Measurements from ENCODE around the gene EFCAB12. TPM values are rescaled to one million over a fixed set of nuclear protein-coding genes. Genes with fewer than 3 reads are reported as not detected.
A peak's percentile ranks its signal among the peaks of the same experiment; 100 is the strongest.
"Not testable (repeated sequence)": the region's sequence is repeated elsewhere in the genome, so short reads cannot be mapped to it uniquely, and the experiment has no call there.

The EFCAB12 gene
- total and polyA plus RNA-seq, 7 donors = 0.04 to 0.30 TPM; not detected in 5

GRCh38 chr3:129386984-129387383, 41.5 kb downstream of the EFCAB12 start:
- intact Hi-C loops (cut with DNase I) = loop anchor here in 1 of 2 donors (10.0 kb wide), 1 partner anchor 548 kb away; no protein-coding TSS in a partner anchor
- Histone ChIP-seq H3K36me3 (ENCODE audit: insufficient read depth in 1 of 2, low read depth in 1 of 2) (peaks cover 0 to 46% of the 10 kb centered on the region in 2 donors), H3K27me3 (ENCODE audit: insufficient read depth in 3 of 3, low read length in 2 of 3) (no peaks in the 10 kb centered on the region), H3K9me3 (no peaks in the 10 kb centered on the region), H3K27ac (no peak overlapping the region), H3K4me1 (peaks cover 6% of the 10 kb centered on the region), H3K4me3 (no peak overlapping the region)
- ATAC-seq = no peak
- TF ChIP-seq CTCF (IDR thresholded peaks at IDR 0.05) = no peak
- no peak for DNase-seq
- 90 to 91% (median 91%) methylated on average over 10 of the region's 10 CpGs for WGBS, 3 donors

GRCh38 chr3:129385507-129385906, 42.9 kb downstream of the EFCAB12 start:
- H3K36me3 ChIP-seq (ENCODE audit: insufficient read depth in 1 of 2, low read depth in 1 of 2) = peaks cover 0 to 32% of the 10 kb centered on the region in 2 donors
- not testable (repeated sequence) for H3K4me3 ChIP-seq; DNase-seq; H3K27ac ChIP-seq; H3K27me3 ChIP-seq (ENCODE audit: insufficient read depth in 3 of 3, low read length in 2 of 3); H3K9me3 ChIP-seq; H3K4me1 ChIP-seq; ATAC-seq
- WGBS, 3 donors = 58 to 70% (median 61%) methylated on average over 8 of the region's 8 CpGs
- intact Hi-C loops (cut with DNase I) = loop anchor here in 1 of 2 donors (10.0 kb wide), 1 partner anchor 549 kb away; no protein-coding TSS in a partner anchor

- Histone ChIP-seq H3K27ac (no peak overlapping the region), H3K4me3 (no peak overlapping the region), H3K4me1 (peaks cover 6% of the 10 kb centered on the region), H3K27me3 (ENCODE audit: insufficient read depth in 3 of 3, low read length in 2 of 3) (no peaks in the 10 kb centered on the region), H3K36me3 (ENCODE audit: insufficient read depth in 1 of 2, low read depth in 1 of 2) (peaks cover 0 to 27% of the 10 kb centered on the region in 2 donors), H3K9me3 (no peaks in the 10 kb centered on the region)
- intact Hi-C loops (cut with DNase I) = loop anchor here in 1 of 2 donors (10.0 kb wide), 1 partner anchor 550 kb away; no protein-coding TSS in a partner anchor
- 70 to 74% (median 72%) methylated on average over 18 of the region's 18 CpGs for WGBS, 3 donors
- ATAC-seq (no peak), DNase-seq (no peak)
- no peak for TF ChIP-seq CTCF (IDR thresholded peaks at IDR 0.05)
Measured at GRCh38 chr3:129384594-129385323, 43.7 kb downstream of the EFCAB12 start.

GRCh38 chr3:129384103-129384502, 44.3 kb downstream of the EFCAB12 start:
- WGBS, 3 donors = 68 to 91% (median 77%) methylated on average over 5 of the region's 5 CpGs
- H3K27ac ChIP-seq; H3K9me3 ChIP-seq; H3K4me3 ChIP-seq; H3K4me1 ChIP-seq; DNase-seq; ATAC-seq; H3K27me3 ChIP-seq (ENCODE audit: insufficient read depth in 3 of 3, low read length in 2 of 3): not testable (repeated sequence)
- intact Hi-C loops (cut with DNase I) = loop anchor here in 1 of 2 donors (10.0 kb wide), 1 partner anchor 551 kb away; no protein-coding TSS in a partner anchor
- H3K36me3 ChIP-seq (ENCODE audit: insufficient read depth in 1 of 2, low read depth in 1 of 2) = peaks cover 0 to 20% of the 10 kb centered on the region in 2 donors

- H3K9me3 ChIP-seq = no peaks in the 10 kb centered on the region
- peak; percentile 38 to 70 for DNase-seq
Measured at GRCh38 chr3:129383292-129383860, 45.1 kb downstream of the EFCAB12 start.

More at GRCh38 chr3:129383292-129383860, 45.1 kb downstream of the EFCAB12 start:
- no peaks in the 10 kb centered on the region for H3K27me3 ChIP-seq (ENCODE audit: insufficient read depth in 3 of 3, low read length in 2 of 3)
- peak; percentile 83 to 92 (median 90) for ATAC-seq
- peaks cover 6% of the 10 kb centered on the region for H3K4me1 ChIP-seq
- intact Hi-C loops (cut with DNase I) = loop anchor here in 1 of 2 donors (10.0 kb wide), 1 partner anchor 551 kb away; no protein-coding TSS in a partner anchor
- no peak overlapping the region for H3K4me3 ChIP-seq
- peaks cover 0 to 14% of the 10 kb centered on the region in 2 donors for H3K36me3 ChIP-seq (ENCODE audit: insufficient read depth in 1 of 2, low read depth in 1 of 2)
- no peak overlapping the region for H3K27ac ChIP-seq
- 43 to 49% (median 44%) methylated on average over 6 of the region's 6 CpGs for WGBS, 3 donors
- peak; percentile 70 for TF ChIP-seq CTCF (IDR thresholded peaks at IDR 0.05)
